ENCODE measurements around the gene STMP1.
A peak's percentile ranks its signal among the peaks of the same experiment; 100 is the strongest.

The STMP1 gene

GRCh38 chr7:135712796-135713195 lies 50.5 kb downstream of the STMP1 start:
- TF ChIP-seq CTCF (IDR thresholded peaks at IDR 0.05; ENCODE audit: low read depth, low read length): no peak
- DNase-seq (ENCODE audit: low read depth, low spot score): no peak
- H3K4me3 ChIP-seq (ENCODE audit: low read depth, low read length): no peak overlapping the region
- in situ Hi-C loops (cut with HindIII; ENCODE audit: low sequenced_read_pairs): no loop called here

- no peak for TF ChIP-seq CTCF (IDR thresholded peaks at IDR 0.05; ENCODE audit: low read depth, low read length)
- no peak for DNase-seq (ENCODE audit: low read depth, low spot score)
- in situ Hi-C loops (cut with HindIII; ENCODE audit: low sequenced_read_pairs): no loop called here
- no peak overlapping the region for H3K4me3 ChIP-seq (ENCODE audit: low read depth, low read length)
Observed at GRCh38 chr7:135713836-135714470, 51.6 kb downstream of the STMP1 start.

GRCh38 chr7:135714534-135715009 lies 52.3 kb downstream of the STMP1 start:
- in situ Hi-C loops (cut with HindIII; ENCODE audit: low sequenced_read_pairs): no loop called here
- H3K4me3 ChIP-seq (ENCODE audit: low read depth, low read length): no peak overlapping the region
- DNase-seq (ENCODE audit: low read depth, low spot score): peak; percentile 74
- TF ChIP-seq CTCF (IDR thresholded peaks at IDR 0.05; ENCODE audit: low read depth, low read length): no peak

GRCh38 chr7:135715055-135715522 lies 52.8 kb downstream of the STMP1 start:
- in situ Hi-C loops (cut with HindIII; ENCODE audit: low sequenced_read_pairs): no loop called here
- TF ChIP-seq CTCF (IDR thresholded peaks at IDR 0.05; ENCODE audit: low read depth, low read length): no peak
- H3K4me3 ChIP-seq (ENCODE audit: low read depth, low read length): no peak overlapping the region
- DNase-seq (ENCODE audit: low read depth, low spot score): no peak

- in situ Hi-C loops (cut with HindIII; ENCODE audit: low sequenced_read_pairs): no loop called here
- DNase-seq (ENCODE audit: low read depth, low spot score): no peak
- no peak overlapping the region for H3K4me3 ChIP-seq (ENCODE audit: low read depth, low read length)
- no peak for TF ChIP-seq CTCF (IDR thresholded peaks at IDR 0.05; ENCODE audit: low read depth, low read length)
Observed at GRCh38 chr7:135715673-135716072, 53.4 kb downstream of the STMP1 start.

- in situ Hi-C loops (cut with HindIII; ENCODE audit: low sequenced_read_pairs): no loop called here
- H3K4me3 ChIP-seq (ENCODE audit: low read depth, low read length): no peak overlapping the region
- TF ChIP-seq CTCF (IDR thresholded peaks at IDR 0.05; ENCODE audit: low read depth, low read length): no peak
Observed at GRCh38 chr7:135716677-135717238, 54.4 kb downstream of the STMP1 start.

More at GRCh38 chr7:135716677-135717238, 54.4 kb downstream of the STMP1 start:
- peak; percentile 93 for DNase-seq (ENCODE audit: low read depth, low spot score)

Measured in astrocyte of the spinal cord (primary cell).